Adrenal gland (tissue), 12 donors: ENCODE results near the gene SMAD9. TPM values are rescaled to one million over a fixed set of nuclear protein-coding genes. Genes with fewer than 3 reads are reported as not detected.

Experiments used
- DNase-seq, 7 donors: peaks; one replicate each; pipeline ENCODE4 v3.0.0-alpha.2; 2019 to 2020
- H3K27ac ChIP-seq, 5 donors: fragments of 200-600 bp; sonication (generic) in 4 of 5; 1 replicate in 3 of 5; 2 replicates in 2 of 5; pipeline versions ENCODE4 v1.5.1 to v1.8.0; 2016 to 2020; ENCODE audit warnings: mild to moderate bottlenecking in 1 of 5
- H3K27me3 ChIP-seq: fragments of 200-600 bp; 2 replicates; pipeline ENCODE4 v1.8.0; 2021
- H3K36me3 ChIP-seq, 2 donors: fragments of 200-600 bp; replicated peaks in 1 of 2; 1 replicate in 1 of 2; 2 replicates in 1 of 2; pipeline versions ENCODE4 v1.5.1 to v1.8.0; 2018 to 2022
- H3K4me1 ChIP-seq, 2 donors: fragments of 200-600 bp; replicated peaks in 1 of 2; 1 replicate in 1 of 2; 2 replicates in 1 of 2; pipeline versions ENCODE4 v1.5.1 to v1.8.0; 2018 to 2021
- H3K4me3 ChIP-seq, 4 donors: fragments of 200-600 bp; sonication (generic) in 3 of 4; one replicate each; pipeline ENCODE4 v1.5.1; 2016 to 2018
- H3K9me3 ChIP-seq, 3 donors: fragments of 200-600 bp; sonication (generic) in 1 of 3; replicated peaks in 1 of 3; 1 replicate in 2 of 3; 2 replicates in 1 of 3; pipeline versions ENCODE4 v1.5.1 to v1.8.0; 2016 to 2021
- CTCF ChIP-seq, 6 experiments: fragments of 450-650 bp in 4 of 6; fragments of 200-600 bp in 2 of 6; sonication (generic) in 1 of 6; IDR thresholded peaks; 1 replicate in 5 of 6; 2 replicates in 1 of 6; pipeline versions ENCODE4 v1.5.1 to v1.8.0; 2016 to 2021; ENCODE audit warnings: antibody characterized with exemption in 6 of 6, mild to moderate bottlenecking in 2 of 6, moderate library complexity in 1 of 6
- POLR2A ChIP-seq, 2 donors: fragments of 450-650 bp; IDR thresholded peaks; one replicate each; pipeline ENCODE4 v1.6.1; 2017; ENCODE audit warnings: antibody characterized with exemption in 2 of 2, mild to moderate bottlenecking in 2 of 2, moderate library complexity in 1 of 2
- WGBS, 4 donors: extraction: QIAGEN DNeasy Blood & Tissue Kit in 2 of 4; methylation state at CpG; one replicate each; pipeline versions ENCODE4 v1.1.5 to v1.1.7; 2013 to 2017; 5-methylcytosine and 5-hydroxymethylcytosine counted together
- intact Hi-C, 2 donors: fragments of 100-400 bp; cut with DNase I; formaldehyde crosslinking; loops; one replicate each; pipeline versions ENCODE4 v1.14.1 to v1.15.0; 2022 to 2023
- polyA plus RNA-seq, 3 donors: library from polyadenylated mRNA; stranded (reverse); fragments of 200-250 nt in 2 of 3; fragments of 350-450 nt in 1 of 3; fragmentation: Illumina TruSeq in 1 of 3; extraction: RNeasy Lipid Tissue Mini Kit (QIAGEN cat#74804) in 1 of 3; gene quantifications; one replicate each; pipeline ENCODE4 v1.2.3, GENCODE V29; 2013 to 2014
- total RNA-seq, 9 donors: library from RNA; depleted of rRNA in 4 of 9; stranded (reverse); fragments of >200 nt in 4 of 9; fragments of 120-200 nt in 1 of 9; fragmentation: NEBNext Ultra II Directional in 1 of 9; extraction: Animal tissue kit (Norgen Biotek cat#: 25700) in 1 of 9; gene quantifications; one replicate each; pipeline versions ENCODE4 v1.1.0 to v1.2.4, GENCODE V29; 2013 to 2023
- donor health status: healthy with polysubstance abuse.
- donor health status: Bipolar disorder and iron deficiency.
- donor health status: DM: yes; HTN: yes; CAD: no.
- donor health status: DM: no; HTN: no; CAD: no.
- donor health status: DM: no; HTN: no; CAD: no.
- donor health status: DM: yes; HTN: yes; CAD: no.

The SMAD9 gene
- total and polyA plus RNA-seq, 12 donors, result 0.88 to 4.5 (median 3.1) TPM

GRCh38 chr13:36840718-36841250 lies 79.3 kb downstream of the SMAD9 start:
- no peak for DNase-seq
- TF ChIP-seq POLR2A (IDR thresholded peaks at IDR 0.05) (no peak), CTCF (IDR thresholded peaks at IDR 0.05) (no peak)
- intact Hi-C loops, result no loop called here
- Histone ChIP-seq H3K36me3 (no peaks in the 10 kb centered on the region), H3K27me3 (no peaks in the 10 kb centered on the region), H3K4me1 (no peaks in the 10 kb centered on the region), H3K27ac (no peak overlapping the region), H3K9me3 (no peaks in the 10 kb centered on the region), H3K4me3 (no peak overlapping the region)
- 54 to 70% (median 60%) methylated on average over 3 of the region's 3 CpGs for WGBS, 4 donors

- WGBS, 4 donors, result 85 to 99% (median 87%) methylated on average over 10 to 12 of the region's 12 CpGs
- intact Hi-C loops, result no loop called here
Observed at GRCh38 chr13:36839981-36840380, 80.1 kb downstream of the SMAD9 start.

GRCh38 chr13:36839281-36839680 lies 80.8 kb downstream of the SMAD9 start:
- Histone ChIP-seq H3K9me3 (no peaks in the 10 kb centered on the region), H3K4me3 (no peak overlapping the region), H3K4me1 (no peaks in the 10 kb centered on the region), H3K27ac (no peak overlapping the region), H3K36me3 (no peaks in the 10 kb centered on the region), H3K27me3 (no peaks in the 10 kb centered on the region)
- intact Hi-C loops, result no loop called here
- DNase-seq, result no peak
- 69 to 87% (median 81%) methylated on average over 3 of the region's 3 CpGs for WGBS, 4 donors
- TF ChIP-seq CTCF (IDR thresholded peaks at IDR 0.05) (no peak), POLR2A (IDR thresholded peaks at IDR 0.05) (no peak)

More at GRCh38 chr13:36839981-36840380, 80.1 kb downstream of the SMAD9 start:
- no peaks in the 10 kb centered on the region for H3K9me3 ChIP-seq
- H3K36me3 ChIP-seq, result no peaks in the 10 kb centered on the region
- TF ChIP-seq CTCF (IDR thresholded peaks at IDR 0.05) (no peak), POLR2A (IDR thresholded peaks at IDR 0.05) (no peak)
- DNase-seq, result no peak
- no peaks in the 10 kb centered on the region for H3K27me3 ChIP-seq
- no peaks in the 10 kb centered on the region for H3K4me1 ChIP-seq
- H3K27ac ChIP-seq, result no peak overlapping the region
- H3K4me3 ChIP-seq, result no peak overlapping the region

GRCh38 chr13:36837354-36838092 lies 82.5 kb downstream of the SMAD9 start:
- WGBS, 4 donors, result 54 to 96% (median 60%) methylated on average over 2 to 4 of the region's 4 CpGs
- no peaks in the 10 kb centered on the region for H3K36me3 ChIP-seq
- H3K9me3 ChIP-seq, result no peaks in the 10 kb centered on the region
- no peaks in the 10 kb centered on the region for H3K27me3 ChIP-seq
- TF ChIP-seq CTCF (IDR thresholded peaks at IDR 0.05) (no peak), POLR2A (IDR thresholded peaks at IDR 0.05) (no peak)
- no peak overlapping the region for H3K27ac ChIP-seq
- DNase-seq, result no peak
- no peaks in the 10 kb centered on the region for H3K4me1 ChIP-seq
- no peak overlapping the region for H3K4me3 ChIP-seq
- intact Hi-C loops, result no loop called here
